Colonic mucosa (tissue), 4 donors: ENCODE data around the gene P4HB. TPM values are rescaled to one million over a fixed set of nuclear protein-coding genes. Genes with fewer than 3 reads are reported as not detected.

Experiments
- DNase-seq: peaks from one replicate; pipeline ENCODE4 v3.0.0-alpha.2; 2020
- H3K27ac ChIP-seq: fragments of 200-600 bp; one replicate; pipeline ENCODE4 v1.8.0; 2021
- H3K27me3 ChIP-seq: fragments of 200-600 bp; one replicate; pipeline ENCODE4 v1.8.0; 2021
- H3K36me3 ChIP-seq: fragments of 200-600 bp; one replicate; pipeline ENCODE4 v1.8.0; 2021
- H3K4me1 ChIP-seq: fragments of 200-600 bp; one replicate; pipeline ENCODE4 v1.8.0; 2021; ENCODE audit warnings: mild to moderate bottlenecking
- H3K4me3 ChIP-seq: fragments of 200-600 bp; one replicate; pipeline ENCODE4 v1.8.0; 2021
- H3K9ac ChIP-seq, 2 donors: one replicate each; pipeline ENCODE4 v1.7.0; 2013; ENCODE audit warnings: control low read depth in 2 of 2, low read depth in 2 of 2, low read length in 2 of 2
- H3K9me3 ChIP-seq: fragments of 200-600 bp; one replicate; pipeline ENCODE4 v1.8.0; 2021
- CTCF ChIP-seq: fragments of 200-600 bp; IDR thresholded peaks from one replicate; pipeline ENCODE4 v1.8.0; 2022; ENCODE audit warnings: antibody characterized with exemption, mild to moderate bottlenecking
- intact Hi-C: fragments of 100-400 bp; cut with DNase I; formaldehyde crosslinking; loops from one replicate; pipeline ENCODE4 v1.14.1; 2022
- total RNA-seq, 2 donors: library from RNA; stranded (reverse); fragmentation: NEBNext Ultra II Directional in 1 of 2; extraction: Animal tissue kit (Norgen Biotek cat#: 25700) in 1 of 2; gene quantifications; one replicate each; pipeline ENCODE4 v1.2.1, GENCODE V29; 2021
- donor health status: healthy.
- donor health status: DM: no; HTN: no; CAD: no.
- donor health status: DM: no; HTN: no; CAD: no.

P4HB gene
- total RNA-seq, 2 donors from 2014 or later = 719 to 1,051 TPM

- H3K9me3 ChIP-seq = no peaks in the 10 kb centered on the region
- H3K36me3 ChIP-seq = no peaks in the 10 kb centered on the region
- H3K4me1 ChIP-seq = no peaks in the 10 kb centered on the region
- no peak overlapping the region for H3K9ac ChIP-seq
- no peak for DNase-seq
- H3K27me3 ChIP-seq = no peaks in the 10 kb centered on the region
- intact Hi-C loops = no loop called here
- no peak overlapping the region for H3K27ac ChIP-seq
- no peak for TF ChIP-seq CTCF
- no peak overlapping the region for H3K4me3 ChIP-seq
Measured at GRCh38 chr17:81794074-81794476, 66.3 kb downstream of the P4HB start.

Other genes with a start within 250 kb of the P4HB start
- gene NPLOC4, start 223.4 kb downstream of the P4HB start, total RNA-seq = 10 to 100 TPM; 69.8 to 74.1 TPM
- gene TSPAN10, start 223.3 kb downstream of the P4HB start, total RNA-seq = under 1 TPM; 0.25 to 0.32 TPM
- gene PDE6G, start 204.0 kb downstream of the P4HB start, total RNA-seq = not detected
- 10 to 100 TPM; 21.7 to 42.8 TPM for gene OXLD1, start 193.9 kb downstream of the P4HB start, total RNA-seq
- gene CCDC137, start 193.8 kb downstream of the P4HB start, total RNA-seq = 10 to 100 TPM; 13.7 to 41.1 TPM
- 10 to 100 TPM; 24.6 to 25.0 TPM for gene ARL16, start 176.7 kb downstream of the P4HB start, total RNA-seq
- 100 to 1,000 TPM in 1 of 2 donors, 10 to 100 TPM in 1; 75.2 to 131 TPM for gene HGS, start 176.5 kb downstream of the P4HB start, total RNA-seq
- 100 to 1,000 TPM; 106 to 225 TPM for gene MRPL12, start 157.2 kb downstream of the P4HB start, total RNA-seq
- 100 to 1,000 TPM in 1 of 2 donors, 10 to 100 TPM in 1; 46.0 to 110 TPM for gene SLC25A10, start 148.3 kb downstream of the P4HB start, total RNA-seq
- not detected for gene GCGR, start 56.4 kb downstream of the P4HB start, total RNA-seq
- gene MCRIP1, start 27.2 kb downstream of the P4HB start, total RNA-seq = 10 to 100 TPM; 25.9 to 26.2 TPM
- gene PPP1R27, start 25.5 kb downstream of the P4HB start, total RNA-seq = not detected
- 100 to 1,000 TPM; 407 to 546 TPM for gene ARHGDIA, start 10.8 kb upstream of the P4HB start, total RNA-seq
- gene ALYREF, start 31.1 kb upstream of the P4HB start, total RNA-seq = 100 to 1,000 TPM in 1 of 2 donors, 10 to 100 TPM in 1; 66.6 to 191 TPM
- 100 to 1,000 TPM; 106 to 174 TPM for gene ANAPC11, start 31.2 kb upstream of the P4HB start, total RNA-seq
- under 1 TPM in 1 of 2 donors, not detected in 1; 0.22 TPM for gene NPB, start 41.7 kb upstream of the P4HB start, total RNA-seq
- gene PCYT2, start 50.9 kb upstream of the P4HB start, total RNA-seq = 10 to 100 TPM; 47.5 to 71.6 TPM
- 10 to 100 TPM; 43.3 to 81.9 TPM for gene SIRT7, start 57.6 kb upstream of the P4HB start, total RNA-seq
- 10 to 100 TPM; 16.0 to 20.4 TPM for gene MAFG, start 67.2 kb upstream of the P4HB start, total RNA-seq
- 100 to 1,000 TPM in 1 of 2 donors, 10 to 100 TPM in 1; 56.5 to 131 TPM for gene PYCR1, start 76.8 kb upstream of the P4HB start, total RNA-seq
- under 1 TPM in 1 of 2 donors, not detected in 1; 0.27 TPM for gene MYADML2, start 86.7 kb upstream of the P4HB start, total RNA-seq
- under 1 TPM in 1 of 2 donors, not detected in 1; 0.57 TPM for gene NOTUM, start 100.7 kb upstream of the P4HB start, total RNA-seq
- gene ASPSCR1, start 117.1 kb upstream of the P4HB start, total RNA-seq = 10 to 100 TPM; 21.7 to 43.0 TPM
- gene CENPX, start 162.3 kb upstream of the P4HB start, total RNA-seq = 100 to 1,000 TPM in 1 of 2 donors, 10 to 100 TPM in 1; 91.1 to 238 TPM
- 10 to 100 TPM; 16.6 to 60.0 TPM for gene LRRC45, start 162.8 kb upstream of the P4HB start, total RNA-seq
- 10 to 100 TPM in 1 of 2 donors, 1 to 10 TPM in 1; 7.0 to 16.6 TPM for gene RAC3, start 171.1 kb upstream of the P4HB start, total RNA-seq
- gene DCXR, start 177.2 kb upstream of the P4HB start, total RNA-seq = 100 to 1,000 TPM; 115 to 183 TPM
- gene RFNG, start 191.3 kb upstream of the P4HB start, total RNA-seq = 10 to 100 TPM; 30.6 to 32.1 TPM
- gene GPS1, start 191.4 kb upstream of the P4HB start, total RNA-seq = 100 to 1,000 TPM in 1 of 2 donors, 10 to 100 TPM in 1; 70.8 to 129 TPM
- gene DUS1L, start 205.3 kb upstream of the P4HB start, total RNA-seq = 100 to 1,000 TPM; 113 to 253 TPM
- 100 to 1,000 TPM; 168 to 198 TPM for gene FASN, start 237.7 kb upstream of the P4HB start, total RNA-seq